OCI-LY3 (cell line): ENCODE measurements around the gene CPT1A.

Experiments used
- H2AFZ ChIP-seq: fragments of 200-600, 300-600 bp; shearing (Covaris generic); 2 replicates; pipeline ENCODE4 v1.6.0; 2014; ENCODE audit warnings: antibody characterized with exemption, low read depth, low read length
- H3K27ac ChIP-seq: fragments of 200-600, 300-600 bp; sonication (generic); 2 replicates; pipeline ENCODE4 v1.5.1; 2014; ENCODE audit warnings: mild to moderate bottlenecking, low read length, moderate library complexity, mixed read lengths
- H3K27me3 ChIP-seq: fragments of 200-600, 300-600 bp; sonication (generic); 2 replicates; pipeline ENCODE4 v1.6.1; 2014; ENCODE audit warnings: low read depth, low read length, mixed read lengths
- H3K36me3 ChIP-seq: fragments of 200-600, 300-600 bp; sonication (generic); replicated peaks from 2 replicates; pipeline ENCODE3; 2014; ENCODE audit warnings: low read depth, low read length, mixed read lengths
- H3K4me1 ChIP-seq: fragments of 300-600, 200-600 bp; sonication (generic); 2 replicates; pipeline ENCODE4 v1.6.1; 2014; ENCODE audit warnings: low read length, mixed read lengths
- H3K4me2 ChIP-seq: fragments of 200-600, 300-600 bp; sonication (generic); 2 replicates; pipeline ENCODE4 v1.6.1; 2014; ENCODE audit warnings: low read length, mixed read lengths
- H3K4me3 ChIP-seq: fragments of 300-600, 200-600 bp; sonication (generic); 2 replicates; pipeline ENCODE4 v1.5.1; 2014; ENCODE audit warnings: antibody characterized with exemption, mild to moderate bottlenecking, low read length, moderate library complexity
- H3K79me2 ChIP-seq: fragments of 300-600, 200-600 bp; shearing (Covaris generic); 2 replicates; pipeline ENCODE4 v1.6.1; 2014; ENCODE audit warnings: mild to moderate bottlenecking, low read length, mixed read lengths
- H3K9ac ChIP-seq: fragments of 300-600, 200-600 bp; shearing (Covaris generic); 2 replicates; pipeline ENCODE4 v1.6.0; 2014; ENCODE audit warnings: mild to moderate bottlenecking, low read length, moderate library complexity
- H3K9me3 ChIP-seq: fragments of 200-600, 300-600 bp; shearing (Covaris generic); 2 replicates; pipeline ENCODE4 v1.6.1; 2014; ENCODE audit warnings: low read length, mixed read lengths; ENCODE audit not compliant: insufficient read depth
- H4K20me1 ChIP-seq: fragments of 200-600, 300-600 bp; sonication (generic); 2 replicates; pipeline ENCODE4 v1.6.1; 2016; ENCODE audit warnings: low read length, mixed read lengths; ENCODE audit not compliant: insufficient read depth
- CTCF ChIP-seq: fragments of 200-600, 300-600 bp; sonication (generic); IDR thresholded peaks from 2 replicates; pipeline ENCODE4 v1.5.1; 2014; ENCODE audit warnings: antibody characterized with exemption, low read length, low read depth
- EZH2phosphoT487 ChIP-seq: fragments of 200-600 bp; shearing (Covaris generic); IDR thresholded peaks from 2 replicates; pipeline ENCODE4 v1.6.1; 2018; ENCODE audit warnings: antibody characterized with exemption, mixed run types, low read depth

The CPT1A gene

GRCh38 chr11:68782711-68783110 is 59.0 kb downstream of the CPT1A start:
- Histone ChIP-seq H3K4me2 (no peak overlapping the region), H3K36me3 (no peaks in the 10 kb centered on the region), H2AFZ (no peak overlapping the region), H3K27ac (no peak overlapping the region), H3K79me2 (no peaks in the 10 kb centered on the region), H4K20me1 (no peaks in the 10 kb centered on the region), H3K4me3 (no peak overlapping the region), H3K4me1 (no peaks in the 10 kb centered on the region), H3K9me3 (no peaks in the 10 kb centered on the region), H3K9ac (no peak overlapping the region), H3K27me3 (no peaks in the 10 kb centered on the region)
- TF ChIP-seq EZH2phosphoT487 (no peak), CTCF (no peak)

- Histone ChIP-seq H3K4me1 (no peaks in the 10 kb centered on the region), H3K9me3 (no peaks in the 10 kb centered on the region), H2AFZ (no peak overlapping the region), H3K36me3 (no peaks in the 10 kb centered on the region), H3K27me3 (0 out of 2 replicates have a peak, but pooled peaks cover 2% of the 10 kb centered on the region), H3K9ac (no peak overlapping the region), H3K79me2 (no peaks in the 10 kb centered on the region), H4K20me1 (no peaks in the 10 kb centered on the region), H3K4me2 (no peak overlapping the region), H3K27ac (no peak overlapping the region), H3K4me3 (no peak overlapping the region)
- TF ChIP-seq CTCF (no peak), EZH2phosphoT487 (no peak)
Observed at GRCh38 chr11:68780829-68781228, 60.9 kb downstream of the CPT1A start.

GRCh38 chr11:68778205-68778604 is 63.5 kb downstream of the CPT1A start:
- Histone ChIP-seq H3K27ac (no peak overlapping the region), H3K36me3 (no peaks in the 10 kb centered on the region), H4K20me1 (no peaks in the 10 kb centered on the region), H2AFZ (no peak overlapping the region), H3K9ac (no peak overlapping the region), H3K4me1 (no peaks in the 10 kb centered on the region), H3K79me2 (no peaks in the 10 kb centered on the region), H3K4me2 (no peak overlapping the region), H3K4me3 (no peak overlapping the region), H3K27me3 (0 out of 2 replicates have a peak, but pooled peaks cover 4% of the 10 kb centered on the region), H3K9me3 (no peaks in the 10 kb centered on the region)
- TF ChIP-seq EZH2phosphoT487 (no peak), CTCF (no peak)

GRCh38 chr11:68776442-68777235 is 65.1 kb downstream of the CPT1A start:
- Histone ChIP-seq H3K4me3 (no peak overlapping the region), H3K9me3 (no peaks in the 10 kb centered on the region), H3K36me3 (no peaks in the 10 kb centered on the region), H2AFZ (no peak overlapping the region), H3K4me2 (no peak overlapping the region), H3K79me2 (no peaks in the 10 kb centered on the region), H3K4me1 (no peaks in the 10 kb centered on the region), H3K27me3 (0 out of 2 replicates have a peak, but pooled peaks cover 4% of the 10 kb centered on the region), H4K20me1 (no peaks in the 10 kb centered on the region), H3K27ac (no peak overlapping the region), H3K9ac (no peak overlapping the region)
- TF ChIP-seq CTCF (no peak), EZH2phosphoT487 (no peak)
